ENCODE data around the gene SCAPER. TPM values are rescaled to one million over a fixed set of nuclear protein-coding genes. Genes with fewer than 3 reads are reported as not detected.

SCAPER gene
- total RNA-seq, 4 donors from 2014 or later = 19.6 to 35.9 (median 31.8) TPM

GRCh38 chr15:76626611-76627010 lies 278.5 kb downstream of the SCAPER start:
- Histone ChIP-seq H3K36me3 (no peaks in the 10 kb centered on the region), H3K4me1 (no peaks in the 10 kb centered on the region), H3K4me3 (no peak overlapping the region), H3K27me3 (no peaks in the 10 kb centered on the region), H3K27ac (no peak overlapping the region), H3K9me3 (no peaks in the 10 kb centered on the region)
- no peak for ATAC-seq
- in situ Hi-C loops (cut with MboI; ENCODE audit: low sequenced_read_pairs in 4 of 4) (no loop called here), intact Hi-C loops (cut with DNase I; ENCODE audit: low total_unique reads) (no loop called here)
- TF ChIP-seq CTCF (IDR thresholded peaks at IDR 0.05 in 4 of 5, conservative IDR thresholded peaks at IDR 0.05 in 1 of 5) = no peak
- TF ChIP-seq POLR2A (IDR thresholded peaks at IDR 0.05) = no peak
- no peak for DNase-seq

- Histone ChIP-seq H3K27me3 (no peaks in the 10 kb centered on the region), H3K9me3 (no peaks in the 10 kb centered on the region), H3K4me1 (no peaks in the 10 kb centered on the region), H3K36me3 (no peaks in the 10 kb centered on the region), H3K4me3 (no peak overlapping the region), H3K27ac (no peak overlapping the region)
- no peak for ATAC-seq
- in situ Hi-C loops (cut with MboI; ENCODE audit: low sequenced_read_pairs in 4 of 4) = no loop called here
- intact Hi-C loops (cut with DNase I; ENCODE audit: low total_unique reads) = no loop called here
- TF ChIP-seq CTCF (IDR thresholded peaks at IDR 0.05 in 4 of 5, conservative IDR thresholded peaks at IDR 0.05 in 1 of 5) = no peak
- TF ChIP-seq POLR2A (IDR thresholded peaks at IDR 0.05) = no peak
- no peak for DNase-seq
Measured at GRCh38 chr15:76625267-76625666, 279.9 kb downstream of the SCAPER start.

GRCh38 chr15:76614725-76615124 lies 290.4 kb downstream of the SCAPER start:
- in situ Hi-C loops (cut with MboI; ENCODE audit: low sequenced_read_pairs in 4 of 4) = no loop called here
- TF ChIP-seq POLR2A (IDR thresholded peaks at IDR 0.05) = no peak
- no peak for TF ChIP-seq CTCF (IDR thresholded peaks at IDR 0.05 in 4 of 5, conservative IDR thresholded peaks at IDR 0.05 in 1 of 5)
- Histone ChIP-seq H3K4me3 (no peak overlapping the region), H3K4me1 (no peaks in the 10 kb centered on the region), H3K27me3 (no peaks in the 10 kb centered on the region), H3K36me3 (no peaks in the 10 kb centered on the region), H3K27ac (no peak overlapping the region), H3K9me3 (no peaks in the 10 kb centered on the region)
- ATAC-seq (no peak), DNase-seq (no peak)
- intact Hi-C loops (cut with DNase I; ENCODE audit: low total_unique reads) = no loop called here

- H3K27me3 ChIP-seq = no peaks in the 10 kb centered on the region
- H3K36me3 ChIP-seq = no peaks in the 10 kb centered on the region
- H3K4me3 ChIP-seq = no peak overlapping the region
- TF ChIP-seq CTCF (IDR thresholded peaks at IDR 0.05 in 4 of 5, conservative IDR thresholded peaks at IDR 0.05 in 1 of 5) (no peak), POLR2A (IDR thresholded peaks at IDR 0.05) (no peak)
- H3K27ac ChIP-seq = no peak overlapping the region
- ATAC-seq (no peak), DNase-seq (no peak)
- H3K9me3 ChIP-seq = no peaks in the 10 kb centered on the region
- no peaks in the 10 kb centered on the region for H3K4me1 ChIP-seq
- in situ Hi-C loops (cut with MboI; ENCODE audit: low sequenced_read_pairs in 4 of 4) (no loop called here), intact Hi-C loops (cut with DNase I; ENCODE audit: low total_unique reads) (no loop called here)
Measured at GRCh38 chr15:76588811-76589747, 316.1 kb downstream of the SCAPER start.
